ENCODE results near the gene CYSRT1. TPM values are rescaled to one million over a fixed set of nuclear protein-coding genes. Genes with fewer than 3 reads are reported as not detected.

The CYSRT1 gene
- total and polyA plus RNA-seq, 2 donors (not counting 3 experiments of a cell fraction or from before 2014, with no cell fraction given), result 0.44 to 1.1 TPM

- Histone ChIP-seq H3K4me2 (ENCODE audit: insufficient read depth, low read length) (peak overlapping the region; percentile 62), H2AFZ (ENCODE audit: low read depth, low read length) (no peak overlapping the region), H3K4me3 (replicated peaks in 1 of 3; ENCODE audit: insufficient read depth in 1 of 3, low read depth in 1 of 3, low read length in 3 of 3) (peak overlapping the region; percentile 57 to 86 (median 64)), H3K79me2 (ENCODE audit: control insufficient read depth, insufficient read depth, low read length) (peaks cover 33% of the 10 kb centered on the region), H3K4me1 (ENCODE audit: control insufficient read depth, extremely low read depth, insufficient read depth, low read length) (peaks cover 17% of the 10 kb centered on the region), H3K9me1 (replicated peaks; ENCODE audit: control insufficient read depth, extremely low read depth, insufficient read depth, low read length) (no peaks in the 10 kb centered on the region), H3K27ac (ENCODE audit: insufficient read depth, low read depth, low read length) (no peak overlapping the region), H3K9ac (replicated peaks; ENCODE audit: extremely low read depth, insufficient read depth, low read length) (peak overlapping the region; percentile 61), H3K9me3 (replicated peaks; ENCODE audit: control insufficient read depth, insufficient read depth, low read length) (no peaks in the 10 kb centered on the region), H3K27me3 (ENCODE audit: control insufficient read depth in 2 of 2, insufficient read depth in 2 of 2, low read length in 2 of 2) (no peaks in the 10 kb centered on the region), H3K36me3 (ENCODE audit: control insufficient read depth in 2 of 2, extremely low read depth in 1 of 2, insufficient read depth in 2 of 2, low read length in 2 of 2) (peaks cover 0 to 44% of the 10 kb centered on the region in 2 experiments), H4K20me1 (replicated peaks; ENCODE audit: control insufficient read depth, extremely low read depth, insufficient read depth, low read length) (no peaks in the 10 kb centered on the region)
- intact Hi-C loops (cut with micrococcal nuclease) (no loop called here), dilution Hi-C loops (cut with MboI; ENCODE audit: extremely low pct_ligation_motif_present, low sequenced_read_pairs) (no loop called here)
- FAIRE-seq, result no peak
- no TSS peak for BruUV-seq (replicated peaks)
- CTCF ChIA-PET, result interaction anchor here (2.2 to 2.6 kb wide), 2 partner anchors 11 to 31 kb away, joined by 5 to 13 read pairs; no protein-coding TSS in a partner anchor
- TF ChIP-seq FOS (IDR thresholded peaks at IDR 0.05; ENCODE audit: borderline replicate concordance, insufficient read depth, low read length) (no peak), MYC (IDR thresholded peaks at IDR 0.05; ENCODE audit: low read depth, low read length) (no peak), EZH2 (IDR thresholded peaks at IDR 0.05; ENCODE audit: borderline replicate concordance, low read depth, low read length, severe bottlenecking) (no peak), GATA2 (IDR thresholded peaks at IDR 0.05; ENCODE audit: insufficient read depth, insufficient read length, low read depth, low read length) (no peak), MAX (IDR thresholded peaks at IDR 0.05; ENCODE audit: insufficient read depth, insufficient read length) (no peak), JUN (IDR thresholded peaks at IDR 0.05; ENCODE audit: borderline replicate concordance, insufficient read depth, insufficient read length, low read depth) (no peak), POLR2AphosphoS5 (IDR thresholded peaks at IDR 0.05; ENCODE audit: insufficient read depth, low read depth, low read length) (no peak), POLR2A (IDR thresholded peaks at IDR 0.05; ENCODE audit: low read depth, low read length) (no peak)
- TF ChIP-seq, protein P1, sequence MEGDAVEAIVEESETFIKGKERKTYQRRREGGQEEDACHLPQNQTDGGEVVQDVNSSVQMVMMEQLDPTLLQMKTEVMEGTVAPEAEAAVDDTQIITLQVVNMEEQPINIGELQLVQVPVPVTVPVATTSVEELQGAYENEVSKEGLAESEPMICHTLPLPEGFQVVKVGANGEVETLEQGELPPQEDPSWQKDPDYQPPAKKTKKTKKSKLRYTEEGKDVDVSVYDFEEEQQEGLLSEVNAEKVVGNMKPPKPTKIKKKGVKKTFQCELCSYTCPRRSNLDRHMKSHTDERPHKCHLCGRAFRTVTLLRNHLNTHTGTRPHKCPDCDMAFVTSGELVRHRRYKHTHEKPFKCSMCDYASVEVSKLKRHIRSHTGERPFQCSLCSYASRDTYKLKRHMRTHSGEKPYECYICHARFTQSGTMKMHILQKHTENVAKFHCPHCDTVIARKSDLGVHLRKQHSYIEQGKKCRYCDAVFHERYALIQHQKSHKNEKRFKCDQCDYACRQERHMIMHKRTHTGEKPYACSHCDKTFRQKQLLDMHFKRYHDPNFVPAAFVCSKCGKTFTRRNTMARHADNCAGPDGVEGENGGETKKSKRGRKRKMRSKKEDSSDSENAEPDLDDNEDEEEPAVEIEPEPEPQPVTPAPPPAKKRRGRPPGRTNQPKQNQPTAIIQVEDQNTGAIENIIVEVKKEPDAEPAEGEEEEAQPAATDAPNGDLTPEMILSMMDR (IDR thresholded peaks at IDR 0.05; ENCODE audit: extremely low read depth in 1 of 2, insufficient read depth in 1 of 2, low read depth in 1 of 2, low read length in 2 of 2), result no peak
- POLR2A ChIA-PET, result no interaction called here
- no peak for DNase-seq (ENCODE audit: low read depth, low spot score)
These were observed 37.6 kb upstream of the CYSRT1 start for GRCh38 chr9:137187386-137187785.
